HCT116 (cell line): Measurements from ENCODE around the gene ACBD6. TPM values are rescaled to one million over a fixed set of nuclear protein-coding genes. Genes with fewer than 3 reads are reported as not detected.

Experiments
- ATAC-seq: fragments of 200-7000 bp; cut with Tn5 transposase; 2 replicates; pipeline ENCODE4 v1.9.1; 2020; ENCODE audit warnings: mild to moderate bottlenecking, moderate library complexity
- BruUV-seq: library from RNA; stranded (reverse); fragments of 400-500 nt; replicated peaks from 2 replicates; lab custom pipeline; 2021; lab: Mats Ljungman, UMichigan
- CTCF ChIA-PET: fragments of 300-600 bp; sonication (Branson Sonifier 250); formaldehyde crosslinking; loops from one replicate; lab custom pipeline; 2021; ENCODE audit warnings: antibody characterized with exemption; lab: Charles Lee
- POLR2A ChIA-PET: fragments of 300-600, 350-600 bp; sonication (Branson Sonifier 250); formaldehyde crosslinking; loops from one replicate; lab custom pipeline; 2021; ENCODE audit warnings: antibody characterized with exemption; lab: Charles Lee
- RAD21 ChIA-PET, 2 experiments: fragments of 300-600 bp; sonication (Branson Sonifier 250); formaldehyde crosslinking; loops; one replicate each; lab custom pipeline; 2023; ENCODE audit warnings: low total read pairs in 2 of 2; ENCODE audit not compliant: uncharacterized antibody in 2 of 2, unreplicated experiment in 2 of 2, low non-redundant PET in 1 of 2; lab: Charles Lee
- DNase-seq: peaks from one replicate; pipeline ENCODE4 v3.0.0-alpha.2; 2010; ENCODE audit warnings: low read depth, low spot score
- H2AFZ ChIP-seq: fragments of 200-600 bp; shearing (Covaris generic), sonication (generic); 2 replicates; pipeline ENCODE4 v1.6.1; 2017; ENCODE audit warnings: low read depth, mixed run types, mixed read lengths, antibody characterized with exemption, low read length; ENCODE audit not compliant: poor library complexity, severe bottlenecking
- H3K27ac ChIP-seq: 2 replicates; pipeline ENCODE4 v1.5.1; 2012; ENCODE audit warnings: low read depth, low read length
- H3K27me3 ChIP-seq: fragments of 200-600 bp; sonication (generic); 2 replicates; pipeline ENCODE4 v1.6.1; 2016; ENCODE audit warnings: mixed run types, low read length, mixed read lengths; ENCODE audit not compliant: insufficient read depth
- H3K36me3 ChIP-seq, 2 experiments: fragments of 200-500 bp in 1 of 2; fragments of 200-600 bp in 1 of 2; sonication (Bioruptor generic) in 1 of 2; sonication (generic) in 1 of 2; 2 replicates each; pipeline versions ENCODE4 v1.5.1 to v1.6.1; 2014 to 2016; ENCODE audit warnings: low read length in 2 of 2, inconsistent platforms in 1 of 2, mixed read lengths in 1 of 2, mixed run types in 1 of 2; ENCODE audit not compliant: insufficient read depth in 2 of 2, control insufficient read depth in 1 of 2
- H3K4me1 ChIP-seq, 2 experiments: fragments of 200-600 bp in 1 of 2; sonication (generic) in 1 of 2; 2 replicates each; pipeline versions ENCODE4 v1.5.1 to v1.6.1; 2012 to 2017; ENCODE audit warnings: low read length in 2 of 2, inconsistent platforms in 1 of 2, mild to moderate bottlenecking in 1 of 2, mixed read lengths in 1 of 2, mixed run types in 1 of 2, moderate library complexity in 1 of 2; ENCODE audit not compliant: insufficient read depth in 2 of 2, control insufficient read depth in 1 of 2
- H3K4me2 ChIP-seq: fragments of 200-600 bp; sonication (generic); 2 replicates; pipeline ENCODE4 v1.6.1; 2017; ENCODE audit warnings: mixed run types, low read length, mixed read lengths
- H3K4me3 ChIP-seq, 2 experiments: fragments of 200-600 bp in 1 of 2; sonication (generic) in 1 of 2; replicated peaks in 1 of 2; 2 replicates each; pipeline ENCODE4 v1.5.1; 2011 to 2016; ENCODE audit warnings: low read length in 2 of 2, control low read depth in 1 of 2, low read depth in 1 of 2, mild to moderate bottlenecking in 1 of 2, mixed read lengths in 1 of 2, mixed run types in 1 of 2
- H3K79me2 ChIP-seq: fragments of 200-600 bp; sonication (generic); 2 replicates; pipeline ENCODE4 v1.6.1; 2017; ENCODE audit warnings: mild to moderate bottlenecking, mixed run types, low read length, moderate library complexity, mixed read lengths; ENCODE audit not compliant: insufficient read depth
- H3K9ac ChIP-seq: fragments of 200-600 bp; sonication (generic); 2 replicates; pipeline ENCODE4 v1.6.1; 2016; ENCODE audit warnings: low read length, mixed read lengths
- H3K9me2 ChIP-seq: fragments of 200-600 bp; sonication (generic), shearing (Covaris generic); 2 replicates; pipeline ENCODE4 v1.6.1; 2017; ENCODE audit warnings: mixed run types, mild to moderate bottlenecking, moderate library complexity; ENCODE audit not compliant: insufficient read depth
- H3K9me3 ChIP-seq, 2 experiments: fragments of 200-500 bp in 1 of 2; fragments of 200-600 bp in 1 of 2; sonication (Bioruptor generic) in 1 of 2; sonication (generic) in 1 of 2; 2 replicates each; pipeline ENCODE4 v1.6.1; 2014 to 2017; ENCODE audit warnings: low read length in 2 of 2, mixed read lengths in 2 of 2, inconsistent platforms in 1 of 2, low read depth in 1 of 2, mild to moderate bottlenecking in 1 of 2, mixed run types in 1 of 2, moderate library complexity in 1 of 2; ENCODE audit not compliant: control insufficient read depth in 1 of 2, insufficient read depth in 1 of 2
- H4K20me1 ChIP-seq: fragments of 200-600 bp; sonication (generic), shearing (Covaris generic); 2 replicates; pipeline ENCODE4 v1.6.1; 2017; ENCODE audit warnings: mixed run types, mild to moderate bottlenecking, moderate library complexity; ENCODE audit not compliant: insufficient read depth
- CBX3 ChIP-seq: IDR thresholded peaks from 2 replicates; pipeline ENCODE4 v1.6.1; 2012; ENCODE audit warnings: low read depth
- CEBPB ChIP-seq: IDR thresholded peaks from 2 replicates; pipeline ENCODE4 v1.6.1; 2012; ENCODE audit warnings: low read depth
- EGR1 ChIP-seq: IDR thresholded peaks from 2 replicates; pipeline ENCODE4 v1.6.1; 2012; ENCODE audit warnings: low read depth
- ELF1 ChIP-seq: IDR thresholded peaks from 2 replicates; pipeline ENCODE4 v1.6.1; 2012; ENCODE audit warnings: low read depth, borderline replicate concordance
- JUND ChIP-seq: IDR thresholded peaks from 2 replicates; pipeline ENCODE4 v1.6.1; 2012
- POLR2AphosphoS5 ChIP-seq: IDR thresholded peaks from 2 replicates; pipeline ENCODE4 v1.6.1; 2011; ENCODE audit warnings: mild to moderate bottlenecking, low read depth, low read length, moderate library complexity
- RAD21 ChIP-seq: IDR thresholded peaks from 2 replicates; pipeline ENCODE4 v1.6.1; 2012; ENCODE audit warnings: low read depth, mild to moderate bottlenecking
- REST ChIP-seq: IDR thresholded peaks from 2 replicates; pipeline ENCODE4 v1.6.1; 2012; ENCODE audit warnings: low read depth
- SIN3A ChIP-seq: IDR thresholded peaks from 2 replicates; pipeline ENCODE4 v1.6.1; 2012; ENCODE audit warnings: low read depth
- SP1 ChIP-seq: IDR thresholded peaks from 2 replicates; pipeline ENCODE4 v1.6.1; 2012; ENCODE audit warnings: low read depth
- ZFX ChIP-seq: fragments of 450-650 bp; IDR thresholded peaks from 2 replicates; pipeline ENCODE4 v1.6.1; 2017
- ZNF274 ChIP-seq: fragments of 200-500 bp; sonication (Bioruptor generic); IDR thresholded peaks from 2 replicates; pipeline ENCODE4 v1.6.1; 2014; ENCODE audit warnings: mild to moderate bottlenecking, low read depth, low read length, inconsistent platforms
- intact Hi-C: fragments of 100-400 bp; cut with micrococcal nuclease; formaldehyde crosslinking; loops from 2 replicates; pipeline ENCODE4 v1.10.0; 2022
- total RNA-seq: library from RNA; stranded (reverse); gene quantifications from one replicate; pipeline ENCODE4 v1.2.1, GENCODE V29; 2021; ENCODE audit not compliant: unreplicated experiment
- TF ChIP-seq, protein P1 (sequence below): IDR thresholded peaks from 2 replicates; pipeline ENCODE4 v1.6.1; 2011; ENCODE audit warnings: mild to moderate bottlenecking, low read length, moderate library complexity; ENCODE audit not compliant: insufficient replicate concordance; ENCODE audit errors: extremely low read depth

The ACBD6 gene
- total RNA-seq, 1 experiment from 2014 or later, result 43.2 TPM

- RAD21 ChIA-PET, result no interaction called here
- DNase-seq (no peak), ATAC-seq (no peak)
- TF ChIP-seq EGR1, result no peak
- no peak for TF ChIP-seq ZFX
- no peak for TF ChIP-seq CBX3
- TF ChIP-seq, protein P1, sequence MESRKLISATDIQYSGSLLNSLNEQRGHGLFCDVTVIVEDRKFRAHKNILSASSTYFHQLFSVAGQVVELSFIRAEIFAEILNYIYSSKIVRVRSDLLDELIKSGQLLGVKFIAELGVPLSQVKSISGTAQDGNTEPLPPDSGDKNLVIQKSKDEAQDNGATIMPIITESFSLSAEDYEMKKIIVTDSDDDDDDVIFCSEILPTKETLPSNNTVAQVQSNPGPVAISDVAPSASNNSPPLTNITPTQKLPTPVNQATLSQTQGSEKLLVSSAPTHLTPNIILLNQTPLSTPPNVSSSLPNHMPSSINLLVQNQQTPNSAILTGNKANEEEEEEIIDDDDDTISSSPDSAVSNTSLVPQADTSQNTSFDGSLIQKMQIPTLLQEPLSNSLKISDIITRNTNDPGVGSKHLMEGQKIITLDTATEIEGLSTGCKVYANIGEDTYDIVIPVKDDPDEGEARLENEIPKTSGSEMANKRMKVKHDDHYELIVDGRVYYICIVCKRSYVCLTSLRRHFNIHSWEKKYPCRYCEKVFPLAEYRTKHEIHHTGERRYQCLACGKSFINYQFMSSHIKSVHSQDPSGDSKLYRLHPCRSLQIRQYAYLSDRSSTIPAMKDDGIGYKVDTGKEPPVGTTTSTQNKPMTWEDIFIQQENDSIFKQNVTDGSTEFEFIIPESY, result no peak
- Histone ChIP-seq H3K79me2 (peaks cover 65% of the 10 kb centered on the region), H3K27me3 (no peaks in the 10 kb centered on the region), H2AFZ (no peak overlapping the region), H3K27ac (no peak overlapping the region), H3K9ac (no peak overlapping the region), H3K4me1 (no peaks in the 10 kb centered on the region; a peak in 1 of 4 replicates), H3K9me3 (peaks cover 7 to 9% of the 10 kb centered on the region in 2 experiments; a peak in 1 of 4 replicates), H4K20me1 (peaks cover 5% of the 10 kb centered on the region; the same call in 1 of the 2 replicates), H3K4me3 (no peak overlapping the region), H3K4me2 (no peak overlapping the region), H3K36me3 (no peaks in the 10 kb centered on the region), H3K9me2 (no peaks in the 10 kb centered on the region)
- POLR2A ChIA-PET, result no interaction called here
- BruUV-seq, result no TSS peak
- intact Hi-C loops, result no loop called here
- CTCF ChIA-PET, result no interaction called here
Observed at GRCh38 chr1:180376800-180377199, 125.6 kb downstream of the ACBD6 start.

DNA sequence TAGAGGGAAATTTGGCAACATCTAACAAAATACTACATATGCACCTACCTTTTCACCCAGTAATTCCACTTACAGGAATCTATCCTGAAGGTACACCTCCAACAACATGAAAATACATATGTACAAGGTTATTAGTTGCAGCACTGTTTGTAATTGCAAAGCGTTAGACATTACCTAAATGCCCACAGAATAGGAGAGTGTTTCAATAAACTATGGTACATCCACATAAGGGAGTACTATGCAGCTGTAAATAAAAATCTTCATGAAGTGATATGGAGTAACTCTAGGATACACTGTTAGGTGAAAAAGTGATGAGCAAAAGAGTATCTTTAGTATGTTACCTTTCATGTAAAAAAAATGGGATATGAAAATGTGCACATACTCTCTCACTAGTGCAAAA lies 126.1 kb downstream of the ACBD6 start:
- DNase-seq (no peak), ATAC-seq (no peak)
- ChIA-PET POLR2A (no interaction called here), RAD21 (no interaction called here), CTCF (no interaction called here)
- H3K4me1 ChIP-seq, result no peaks in the 10 kb centered on the region; a peak in 1 of 4 replicates
- H3K36me3 ChIP-seq, result no peaks in the 10 kb centered on the region
- H3K9me3 ChIP-seq, result peaks cover 7 to 9% of the 10 kb centered on the region in 2 experiments; a peak in 1 of 4 replicates
- BruUV-seq, result no TSS peak
- no peaks in the 10 kb centered on the region for H3K9me2 ChIP-seq
- H3K4me2 ChIP-seq, result no peak overlapping the region
- H3K79me2 ChIP-seq, result peaks cover 60% of the 10 kb centered on the region
- intact Hi-C loops, result no loop called here
- peaks cover 5% of the 10 kb centered on the region; the same call in 1 of the 2 replicates for H4K20me1 ChIP-seq
- no peak overlapping the region for H3K9ac ChIP-seq
- H3K27me3 ChIP-seq, result no peaks in the 10 kb centered on the region
- no peak overlapping the region for H2AFZ ChIP-seq
- H3K27ac ChIP-seq, result no peak overlapping the region
- H3K4me3 ChIP-seq, result no peak overlapping the region
- TF ChIP-seq EGR1 (no peak), ELF1 (no peak), ZNF274 (no peak), JUND (no peak), ZFX (no peak), CEBPB (no peak), SP1 (no peak), RAD21 (no peak), REST (no peak), POLR2AphosphoS5 (no peak), SIN3A (no peak)
- TF ChIP-seq, protein P1, result no peak
